HEK293 (cell line): Measurements from ENCODE around the gene ZMYND15.

Experiments
- CTCF ChIA-PET: fragments of 350-600 bp; formaldehyde crosslinking; extraction: SDS; loops from one replicate; lab custom pipeline; 2021; ENCODE audit warnings: antibody characterized with exemption; lab: Yijun Ruan, JAX
- POLR2A ChIA-PET: fragments of 300-600 bp; formaldehyde crosslinking; extraction: SDS; loops from one replicate; lab custom pipeline; 2020; ENCODE audit warnings: antibody characterized with exemption, inconsistent platforms; lab: Yijun Ruan, JAX
- H3K27ac ChIP-seq: fragments of 200-500 bp; sonication (Bioruptor generic); 2 replicates; pipeline ENCODE4 v1.5.1; 2014; ENCODE audit warnings: low read depth, low read length, control low read depth, inconsistent platforms; ENCODE audit errors: extremely low read depth
- H3K36me3 ChIP-seq, 2 experiments: fragments of 200-500 bp in 1 of 2; sonication (Bioruptor generic) in 1 of 2; 1 replicate in 1 of 2; 2 replicates in 1 of 2; pipeline ENCODE4 v1.5.1; 2014 to 2017; ENCODE audit warnings: inconsistent platforms in 2 of 2, low read length in 2 of 2; ENCODE audit not compliant: control insufficient read depth in 2 of 2, insufficient read depth in 1 of 2
- H3K4me1 ChIP-seq: fragments of 200-500 bp; sonication (Bioruptor generic); 2 replicates; pipeline ENCODE4 v1.5.1; 2014; ENCODE audit warnings: mild to moderate bottlenecking, low read length, inconsistent platforms; ENCODE audit not compliant: control insufficient read depth, insufficient read depth
- H3K4me3 ChIP-seq: 2 replicates; pipeline ENCODE4 v1.5.1; 2011; ENCODE audit warnings: low read depth, mild to moderate bottlenecking, control low read depth, low read length, moderate library complexity
- H3K9me3 ChIP-seq: fragments of 200-500 bp; sonication (Bioruptor generic); 2 replicates; pipeline ENCODE4 v1.5.1; 2014; ENCODE audit warnings: low read depth, low read length, inconsistent platforms; ENCODE audit not compliant: control insufficient read depth, insufficient read depth
- BCL11B ChIP-seq: fragments of 450-650 bp; formaldehyde crosslinking; IDR thresholded peaks from 2 replicates; pipeline ENCODE4 v1.5.1; 2016; ENCODE audit warnings: low read depth, missing biosample characterization, missing genetic modification characterization
- CTCF ChIP-seq: fragments of 450-650 bp; formaldehyde crosslinking; IDR thresholded peaks from 2 replicates; pipeline ENCODE4 v1.5.1; 2016; ENCODE audit warnings: missing biosample characterization, missing genetic modification characterization
- FEZF1 ChIP-seq: fragments of 450-650 bp; formaldehyde crosslinking; IDR thresholded peaks from 2 replicates; pipeline ENCODE4 v1.5.1; 2016; ENCODE audit warnings: missing biosample characterization, missing genetic modification characterization
- GLI4 ChIP-seq: fragments of 450-650 bp; formaldehyde crosslinking; IDR thresholded peaks from 2 replicates; pipeline ENCODE4 v1.5.1; 2016; ENCODE audit warnings: missing biosample characterization, missing genetic modification characterization
- HIC1 ChIP-seq: fragments of 450-650 bp; formaldehyde crosslinking; IDR thresholded peaks from 2 replicates; pipeline ENCODE4 v1.5.1; 2016; ENCODE audit warnings: missing biosample characterization, missing genetic modification characterization
- HOXC10 ChIP-seq: sonication (generic); formaldehyde crosslinking; IDR thresholded peaks from 2 replicates; pipeline ENCODE4 v1.8.1; 2023; ENCODE audit warnings: mild to moderate bottlenecking, missing genetic modification reagents
- KLF1 ChIP-seq: fragments of 450-650 bp; formaldehyde crosslinking; IDR thresholded peaks from 2 replicates; pipeline ENCODE4 v1.5.1; 2016; ENCODE audit warnings: missing biosample characterization, missing genetic modification characterization
- KLF9 ChIP-seq: fragments of 450-650 bp; formaldehyde crosslinking; IDR thresholded peaks from 2 replicates; pipeline ENCODE4 v1.5.1; 2016; ENCODE audit warnings: missing biosample characterization, missing genetic modification characterization, low read depth
- PRDM6 ChIP-seq: fragments of 450-650 bp; formaldehyde crosslinking; IDR thresholded peaks from 2 replicates; pipeline ENCODE4 v1.5.1; 2017; ENCODE audit warnings: missing biosample characterization, missing genetic modification characterization
- ZBTB17 ChIP-seq: fragments of 450-650 bp; formaldehyde crosslinking; IDR thresholded peaks from 2 replicates; pipeline ENCODE4 v1.5.1; 2016; ENCODE audit warnings: missing biosample characterization, missing genetic modification characterization
- ZBTB7A ChIP-seq: fragments of 450-650 bp; formaldehyde crosslinking; IDR thresholded peaks from 2 replicates; pipeline ENCODE4 v1.5.1; 2016; ENCODE audit warnings: low read depth, missing biosample characterization, missing genetic modification characterization
- ZNF132 ChIP-seq: fragments of 450-650 bp; formaldehyde crosslinking; IDR thresholded peaks from 2 replicates; pipeline ENCODE4 v1.5.1; 2017; ENCODE audit warnings: missing biosample characterization, missing genetic modification characterization, borderline replicate concordance
- ZNF146 ChIP-seq: fragments of 450-650 bp; formaldehyde crosslinking; IDR thresholded peaks from 2 replicates; pipeline ENCODE4 v1.5.1; 2016; ENCODE audit warnings: missing biosample characterization, missing genetic modification characterization
- ZNF157 ChIP-seq: fragments of 450-650 bp; formaldehyde crosslinking; IDR thresholded peaks from 2 replicates; pipeline ENCODE4 v1.5.1; 2016; ENCODE audit warnings: missing biosample characterization, missing genetic modification characterization
- ZNF174 ChIP-seq: fragments of 450-650 bp; formaldehyde crosslinking; IDR thresholded peaks from 2 replicates; pipeline ENCODE4 v1.5.0; 2017; ENCODE audit warnings: missing biosample characterization, mild to moderate bottlenecking, missing genetic modification characterization
- ZNF2 ChIP-seq: fragments of 450-650 bp; formaldehyde crosslinking; IDR thresholded peaks from 2 replicates; pipeline ENCODE4 v1.5.1; 2016; ENCODE audit warnings: missing biosample characterization, missing genetic modification characterization
- ZNF292 ChIP-seq: fragments of 450-650 bp; formaldehyde crosslinking; IDR thresholded peaks from 2 replicates; pipeline ENCODE4 v1.5.1; 2016; ENCODE audit warnings: low read depth, missing biosample characterization, missing genetic modification characterization, borderline replicate concordance
- ZNF362 ChIP-seq: fragments of 450-650 bp; formaldehyde crosslinking; IDR thresholded peaks from 2 replicates; pipeline ENCODE4 v1.5.1; 2016; ENCODE audit warnings: missing biosample characterization, missing genetic modification characterization
- ZNF48 ChIP-seq: fragments of 450-650 bp; formaldehyde crosslinking; IDR thresholded peaks from 2 replicates; pipeline ENCODE4 v1.5.1; 2016; ENCODE audit warnings: missing biosample characterization, missing genetic modification characterization
- ZNF768 ChIP-seq: fragments of 450-650 bp; formaldehyde crosslinking; IDR thresholded peaks from 2 replicates; pipeline ENCODE4 v1.5.1; 2018; ENCODE audit warnings: missing biosample characterization, mild to moderate bottlenecking, missing genetic modification characterization

The ZMYND15 gene

GRCh38 chr17:4780325-4780955 is 40.8 kb downstream of the ZMYND15 start:
- POLR2A ChIA-PET: interaction anchor here (3.1 kb wide), 1 partner anchor 9 kb away, joined by 23 read pairs; the partner anchor contains the start of gene GLTPD2
- no peak for TF ChIP-seq GLI4 (tag by site-specific recombination)
- no peak for TF ChIP-seq CTCF (tag by site-specific recombination)
- no peak for TF ChIP-seq PRDM6 (tag by site-specific recombination)
- TF ChIP-seq ZNF362 (tag by site-specific recombination): no peak
- TF ChIP-seq HIC1: no peak
- no peak for TF ChIP-seq ZNF2
- TF ChIP-seq, all 188 proteins: peak for 0
- no peak overlapping the region for H3K27ac ChIP-seq
- no peaks in the 10 kb centered on the region for H3K36me3 ChIP-seq
- H3K4me1 ChIP-seq: no peaks in the 10 kb centered on the region
- H3K9me3 ChIP-seq: no peaks in the 10 kb centered on the region
- CTCF ChIA-PET: interaction anchor here (0.7 to 5.4 kb wide), 4 partner anchors 9 to 210 kb away, joined by 3 to 37 read pairs (median 4); partner anchors contain the start of gene GLTPD2
- no peak overlapping the region for H3K4me3 ChIP-seq

- Histone ChIP-seq H3K9me3 (no peaks in the 10 kb centered on the region), H3K4me1 (no peaks in the 10 kb centered on the region), H3K36me3 (no peaks in the 10 kb centered on the region), H3K27ac (no peak overlapping the region), H3K4me3 (no peak overlapping the region)
- TF ChIP-seq HOXC10 (CRISPR knock-in tag) (no peak), BCL11B (tag by site-specific recombination) (no peak), ZNF146 (no peak), ZBTB7A (tag by site-specific recombination) (no peak), KLF1 (tag by site-specific recombination) (no peak), ZNF132 (tag by site-specific recombination) (no peak), PRDM6 (tag by site-specific recombination) (no peak), ZNF292 (tag by site-specific recombination) (no peak), KLF9 (tag by site-specific recombination) (no peak), ZNF768 (tag by site-specific recombination) (no peak), ZNF157 (tag by site-specific recombination) (no peak), ZNF48 (tag by site-specific recombination) (no peak), ZNF174 (tag by site-specific recombination) (no peak), FEZF1 (tag by site-specific recombination) (no peak), ZBTB17 (tag by site-specific recombination) (no peak)
- ChIA-PET POLR2A (no interaction called here), CTCF (interaction anchor here (0.6 to 1.7 kb wide), 6 partner anchors 11 to 216 kb away, joined by 3 to 5 read pairs (median 4); partner anchors contain the start of genes MED11 and TM4SF5)
Observed at GRCh38 chr17:4782652-4783051, 43.0 kb downstream of the ZMYND15 start.
